GM21529 (cell line): Measurements from ENCODE around the gene CHD2.
"Not testable (repeated sequence)": the region's sequence is repeated elsewhere in the genome, so short reads cannot be mapped to it uniquely, and the experiment has no call there.

Experiments used
- ATAC-seq: cut with Tn5 transposase; IDR thresholded peaks from one replicate; pipeline ENCODE4 v1.9.1; 2021; ENCODE audit not compliant: unreplicated experiment

The CHD2 gene

GRCh38 chr15:93060336-93061248 lies 160.5 kb downstream of the CHD2 start:
- ATAC-seq: no peak

- ATAC-seq: not testable (repeated sequence)
These were observed 162.6 kb downstream of the CHD2 start for GRCh38 chr15:93062628-93063261.

- ATAC-seq: no peak
These were observed 163.1 kb downstream of the CHD2 start for GRCh38 chr15:93063262-93063671.

GRCh38 chr15:93063796-93064690 lies 163.9 kb downstream of the CHD2 start:
- no peak for ATAC-seq

- ATAC-seq: no peak
These were observed 165.5 kb downstream of the CHD2 start for GRCh38 chr15:93065641-93066045.

GRCh38 chr15:93066224-93066681 lies 166.1 kb downstream of the CHD2 start:
- no peak for ATAC-seq

- ATAC-seq: no peak
These were observed 166.9 kb downstream of the CHD2 start for GRCh38 chr15:93066834-93067648.

- ATAC-seq: no peak
These were observed 167.5 kb downstream of the CHD2 start for GRCh38 chr15:93067649-93068085.

GRCh38 chr15:93068581-93069199 lies 168.6 kb downstream of the CHD2 start:
- no peak for ATAC-seq

GRCh38 chr15:93070132-93070531 lies 170.0 kb downstream of the CHD2 start:
- ATAC-seq: no peak

- no peak for ATAC-seq
These were observed 170.6 kb downstream of the CHD2 start for GRCh38 chr15:93070551-93071296.

GRCh38 chr15:93071469-93071936 lies 171.4 kb downstream of the CHD2 start:
- no peak for ATAC-seq

- ATAC-seq: no peak
These were observed 171.9 kb downstream of the CHD2 start for GRCh38 chr15:93072011-93072410.

- ATAC-seq: no peak
These were observed 172.6 kb downstream of the CHD2 start for GRCh38 chr15:93072411-93073394.

GRCh38 chr15:93073465-93073952 lies 173.4 kb downstream of the CHD2 start:
- ATAC-seq: no peak

GRCh38 chr15:93074599-93074998 lies 174.5 kb downstream of the CHD2 start:
- ATAC-seq: no peak

- no peak for ATAC-seq
These were observed 176.1 kb downstream of the CHD2 start for GRCh38 chr15:93076217-93076616.

GRCh38 chr15:93076875-93077274 lies 176.8 kb downstream of the CHD2 start:
- ATAC-seq: no peak
